Measurements from ENCODE around the gene DUSP28.

DUSP28 gene

DNA sequence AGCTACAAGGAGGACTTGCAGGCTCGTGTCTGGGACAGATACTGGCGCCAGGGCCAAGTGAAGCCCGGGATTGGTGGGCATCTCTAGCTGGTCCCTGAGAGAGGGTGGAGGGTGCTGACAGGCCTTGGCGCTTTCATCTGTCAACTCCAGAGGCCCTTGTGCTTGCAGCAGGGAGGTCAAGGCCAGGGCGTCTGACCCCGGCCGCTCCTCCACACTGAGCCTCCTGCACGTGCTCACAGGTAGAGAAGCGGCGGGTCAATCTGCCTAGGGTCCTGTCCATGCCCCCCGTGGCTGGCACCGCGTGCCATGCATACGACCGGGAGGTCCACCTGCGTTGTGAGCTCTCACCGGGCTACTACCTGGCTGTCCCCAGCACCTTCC, 35.9 kb downstream of the DUSP28 start:
- TF ChIP-seq, protein P1, sequence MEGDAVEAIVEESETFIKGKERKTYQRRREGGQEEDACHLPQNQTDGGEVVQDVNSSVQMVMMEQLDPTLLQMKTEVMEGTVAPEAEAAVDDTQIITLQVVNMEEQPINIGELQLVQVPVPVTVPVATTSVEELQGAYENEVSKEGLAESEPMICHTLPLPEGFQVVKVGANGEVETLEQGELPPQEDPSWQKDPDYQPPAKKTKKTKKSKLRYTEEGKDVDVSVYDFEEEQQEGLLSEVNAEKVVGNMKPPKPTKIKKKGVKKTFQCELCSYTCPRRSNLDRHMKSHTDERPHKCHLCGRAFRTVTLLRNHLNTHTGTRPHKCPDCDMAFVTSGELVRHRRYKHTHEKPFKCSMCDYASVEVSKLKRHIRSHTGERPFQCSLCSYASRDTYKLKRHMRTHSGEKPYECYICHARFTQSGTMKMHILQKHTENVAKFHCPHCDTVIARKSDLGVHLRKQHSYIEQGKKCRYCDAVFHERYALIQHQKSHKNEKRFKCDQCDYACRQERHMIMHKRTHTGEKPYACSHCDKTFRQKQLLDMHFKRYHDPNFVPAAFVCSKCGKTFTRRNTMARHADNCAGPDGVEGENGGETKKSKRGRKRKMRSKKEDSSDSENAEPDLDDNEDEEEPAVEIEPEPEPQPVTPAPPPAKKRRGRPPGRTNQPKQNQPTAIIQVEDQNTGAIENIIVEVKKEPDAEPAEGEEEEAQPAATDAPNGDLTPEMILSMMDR (IDR thresholded peaks at IDR 0.05; ENCODE audit: borderline replicate concordance, control extremely low read depth, extremely low read depth, insufficient read depth, missing control alignments): no peak
- in situ Hi-C loops (cut with MboI; ENCODE audit: low sequenced_read_pairs, unreplicated experiment): no loop called here
- DNase-seq (ENCODE audit: low spot score): no peak

DNA sequence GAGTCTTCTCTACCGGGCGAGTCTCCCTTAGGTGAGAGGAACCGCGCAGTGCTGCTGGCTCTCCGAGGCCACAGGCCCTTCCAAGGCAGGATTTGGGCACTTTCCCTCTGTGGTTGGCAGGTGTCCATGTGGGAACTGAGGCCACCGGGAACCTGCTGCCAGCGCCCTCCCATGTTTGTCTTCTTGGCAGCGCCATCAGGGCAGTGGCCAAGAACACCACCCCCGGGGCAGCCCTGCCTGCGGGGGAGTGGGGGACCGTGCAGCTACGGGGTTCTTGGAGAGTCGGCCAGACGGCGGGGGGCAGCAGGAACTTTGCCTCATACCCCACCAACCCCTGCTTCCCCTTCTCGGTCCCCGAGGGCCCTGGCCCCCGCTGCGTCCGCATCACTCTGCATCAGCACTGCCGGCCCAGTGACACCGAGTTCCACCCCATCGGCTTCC, 36.4 kb downstream of the DUSP28 start:
- TF ChIP-seq, protein P1 (IDR thresholded peaks at IDR 0.05; ENCODE audit: borderline replicate concordance, control extremely low read depth, extremely low read depth, insufficient read depth, missing control alignments): no peak
- in situ Hi-C loops (cut with MboI; ENCODE audit: low sequenced_read_pairs, unreplicated experiment): no loop called here
- no peak for DNase-seq (ENCODE audit: low spot score)

DNA sequence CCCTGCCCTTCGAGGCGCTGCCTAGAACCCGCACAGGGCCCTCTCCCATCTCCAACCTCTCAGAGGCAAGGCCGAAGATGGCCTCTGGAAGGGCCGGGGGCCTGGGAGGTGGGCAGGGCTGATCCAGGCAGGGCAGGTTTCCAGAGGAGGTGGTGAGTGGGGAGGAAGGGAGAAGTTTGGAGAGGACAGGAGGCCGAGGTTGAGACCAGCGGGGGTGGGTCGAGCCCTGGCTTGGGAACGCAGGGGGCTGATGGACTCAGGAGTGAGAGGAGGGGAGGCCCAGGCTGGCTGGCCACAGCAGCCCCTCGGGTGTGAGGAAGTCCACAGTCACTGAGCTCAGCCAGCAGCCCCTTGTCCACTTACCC, 36.9 kb downstream of the DUSP28 start:
- in situ Hi-C loops (cut with MboI; ENCODE audit: low sequenced_read_pairs, unreplicated experiment): no loop called here
- no peak for DNase-seq (ENCODE audit: low spot score)
- TF ChIP-seq, protein P1 (IDR thresholded peaks at IDR 0.05; ENCODE audit: borderline replicate concordance, control extremely low read depth, extremely low read depth, insufficient read depth, missing control alignments): no peak

DNA sequence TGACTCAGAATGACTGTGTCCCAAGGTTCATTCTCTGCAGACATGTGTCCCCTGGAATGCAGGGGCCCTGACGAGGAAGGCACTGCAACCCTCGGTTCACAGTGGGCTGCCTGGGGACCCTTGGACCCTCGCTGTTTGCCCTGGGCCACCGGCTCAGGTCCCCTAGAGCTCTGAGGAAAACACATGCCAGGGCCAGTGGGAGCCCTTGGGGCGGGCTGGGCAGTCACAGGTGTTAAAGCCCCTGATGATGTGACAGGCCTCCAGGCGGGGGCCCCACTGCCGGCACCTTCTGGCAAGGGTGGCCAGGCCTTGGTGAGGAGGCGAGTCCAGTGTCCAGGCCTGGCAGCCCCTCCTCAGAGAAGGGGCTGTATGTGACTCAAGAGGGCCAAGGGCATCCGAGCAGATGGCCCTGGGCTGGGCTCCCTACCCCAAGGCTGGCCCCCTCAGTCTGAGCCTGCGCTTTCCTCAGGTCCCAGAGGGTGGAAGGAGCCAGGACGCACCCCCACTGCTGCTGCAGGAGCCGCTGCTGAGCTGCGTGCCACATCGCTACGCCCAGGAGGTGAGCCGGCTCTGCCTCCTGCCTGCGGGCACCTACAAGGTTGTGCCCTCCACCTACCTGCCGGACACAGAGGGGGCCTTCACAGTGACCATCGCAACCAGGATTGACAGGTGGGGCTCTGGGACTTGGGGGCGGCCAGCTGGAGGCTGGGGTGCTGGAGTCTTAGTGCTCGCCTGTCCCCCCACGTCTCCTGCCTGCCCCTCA, 37.4 kb downstream of the DUSP28 start:
- TF ChIP-seq, protein P1 (IDR thresholded peaks at IDR 0.05; ENCODE audit: borderline replicate concordance, control extremely low read depth, extremely low read depth, insufficient read depth, missing control alignments): no peak
- in situ Hi-C loops (cut with MboI; ENCODE audit: low sequenced_read_pairs, unreplicated experiment): no loop called here
- DNase-seq (ENCODE audit: low spot score): no peak

DNA sequence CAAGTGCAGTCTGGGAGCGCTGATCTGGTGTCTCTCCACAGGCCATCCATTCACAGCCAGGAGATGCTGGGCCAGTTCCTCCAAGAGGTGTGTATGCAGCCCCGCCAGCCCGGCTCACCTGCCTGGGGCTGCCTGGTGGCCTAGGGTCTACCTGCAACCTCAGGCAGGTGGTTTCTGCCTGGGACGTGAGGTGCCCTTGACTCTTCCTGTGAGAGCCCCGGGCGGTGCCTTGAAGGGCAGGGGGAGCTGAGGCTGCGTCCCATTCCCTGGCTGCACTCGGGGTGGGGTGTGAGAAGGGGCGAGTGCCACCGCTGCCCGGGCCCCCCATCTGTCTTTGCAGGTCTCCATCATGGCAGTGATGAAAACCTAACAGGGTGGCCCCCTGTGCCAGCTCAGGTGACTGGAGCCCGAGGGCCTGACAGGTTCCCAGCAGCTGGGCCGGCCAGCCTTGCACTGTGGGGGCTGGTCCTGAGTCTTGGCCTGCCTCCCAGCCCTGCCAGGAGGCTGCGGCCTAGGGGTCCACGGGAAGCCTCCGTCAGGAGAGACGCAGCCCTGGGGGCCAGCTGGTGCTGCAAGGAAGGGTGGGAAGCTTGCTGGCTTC, 38.3 kb downstream of the DUSP28 start:
- no peak for DNase-seq (ENCODE audit: low spot score)
- TF ChIP-seq, protein P1 (IDR thresholded peaks at IDR 0.05; ENCODE audit: borderline replicate concordance, control extremely low read depth, extremely low read depth, insufficient read depth, missing control alignments): no peak
- in situ Hi-C loops (cut with MboI; ENCODE audit: low sequenced_read_pairs, unreplicated experiment): no loop called here

DNA sequence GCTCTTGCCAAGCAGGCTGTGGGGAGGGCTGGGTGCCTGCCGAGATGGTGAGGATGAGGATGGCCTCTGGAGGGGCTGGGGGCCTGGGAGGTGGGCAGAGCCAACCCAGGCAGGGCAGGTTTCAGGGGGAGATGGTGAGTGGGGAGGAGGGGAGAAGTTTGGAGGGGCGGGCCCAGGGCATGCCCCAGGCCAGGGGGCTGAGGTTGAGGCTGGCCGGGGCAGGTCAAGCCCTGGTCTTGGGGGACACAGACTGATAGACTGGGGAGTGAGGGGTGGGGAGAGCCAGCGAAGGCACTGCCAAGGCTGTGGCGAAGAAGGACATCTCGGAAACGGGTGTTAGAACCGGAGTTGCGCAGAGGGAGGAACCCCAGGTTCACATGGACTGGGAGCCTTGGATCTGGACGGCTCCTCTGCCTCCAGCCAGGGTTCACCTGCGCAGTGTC, 39.0 kb downstream of the DUSP28 start:
- no peak for DNase-seq (ENCODE audit: low spot score)
- in situ Hi-C loops (cut with MboI; ENCODE audit: low sequenced_read_pairs, unreplicated experiment): no loop called here
- TF ChIP-seq, protein P1 (IDR thresholded peaks at IDR 0.05; ENCODE audit: borderline replicate concordance, control extremely low read depth, extremely low read depth, insufficient read depth, missing control alignments): no peak
